DMS 273 (cell line): ENCODE data around the gene CXCL16.

Experiments
- DNase-seq: peaks from one replicate; lab custom pipeline; 2025; ENCODE audit not compliant: unreplicated experiment; lab: John Stamatoyannopoulos, UW

The CXCL16 gene, protein sequence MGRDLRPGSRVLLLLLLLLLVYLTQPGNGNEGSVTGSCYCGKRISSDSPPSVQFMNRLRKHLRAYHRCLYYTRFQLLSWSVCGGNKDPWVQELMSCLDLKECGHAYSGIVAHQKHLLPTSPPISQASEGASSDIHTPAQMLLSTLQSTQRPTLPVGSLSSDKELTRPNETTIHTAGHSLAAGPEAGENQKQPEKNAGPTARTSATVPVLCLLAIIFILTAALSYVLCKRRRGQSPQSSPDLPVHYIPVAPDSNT

DNA sequence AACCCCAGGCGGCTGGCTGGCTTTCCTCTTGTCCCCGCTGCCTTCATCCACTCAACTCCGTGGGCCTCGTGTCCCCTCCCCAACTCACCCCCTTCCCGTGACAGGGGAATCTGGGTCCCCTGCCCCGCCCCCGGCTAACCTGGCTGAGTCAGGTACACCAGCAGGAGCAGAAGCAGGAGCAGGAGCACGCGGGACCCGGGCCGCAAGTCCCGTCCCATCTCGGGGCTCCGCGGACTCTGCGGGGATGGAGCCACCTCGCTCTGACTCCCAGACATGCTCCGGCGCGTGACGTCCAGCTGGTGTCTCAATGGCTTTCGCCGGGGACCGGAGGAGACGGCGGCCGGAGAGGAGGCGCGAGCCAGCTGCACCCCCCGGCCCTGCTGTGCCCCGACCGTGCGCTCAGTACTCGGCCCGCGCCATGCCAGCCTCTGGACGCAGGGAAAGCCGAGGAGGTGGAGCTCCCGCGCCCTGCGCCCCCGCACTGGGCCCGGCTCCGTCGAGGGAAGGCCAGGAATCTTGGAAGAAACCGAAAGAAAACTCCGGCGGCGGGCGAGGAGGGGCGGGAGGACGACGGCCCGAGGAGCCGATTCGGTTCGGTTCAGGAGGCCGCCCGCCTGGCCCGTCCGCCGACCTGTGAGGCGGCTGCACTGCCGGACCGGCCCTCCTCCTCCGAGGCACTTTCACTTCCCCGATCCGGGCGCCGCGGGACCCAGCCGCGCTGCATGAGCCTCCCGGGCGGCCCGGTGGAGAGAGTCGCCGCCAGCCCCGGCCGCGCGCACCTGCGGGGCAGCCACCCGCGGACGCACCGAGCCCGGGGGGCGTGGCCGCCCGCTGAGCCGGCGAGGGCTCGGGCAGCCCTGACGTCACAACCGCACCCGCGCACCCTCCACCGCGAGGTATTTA, at the start of gene CXCL16, which contains the start of gene ZMYND15:
CXCL16 (minus strand) TSS at position 807 of the 903 bp plus-strand sequence; CDS start at position 218, 589 bp downstream.
ZMYND15 (plus strand) TSS at position 712 of the 903 bp plus-strand sequence. CDS start 716 bp downstream, outside the sequence.
- DNase-seq, result peak; percentile 61

DNA sequence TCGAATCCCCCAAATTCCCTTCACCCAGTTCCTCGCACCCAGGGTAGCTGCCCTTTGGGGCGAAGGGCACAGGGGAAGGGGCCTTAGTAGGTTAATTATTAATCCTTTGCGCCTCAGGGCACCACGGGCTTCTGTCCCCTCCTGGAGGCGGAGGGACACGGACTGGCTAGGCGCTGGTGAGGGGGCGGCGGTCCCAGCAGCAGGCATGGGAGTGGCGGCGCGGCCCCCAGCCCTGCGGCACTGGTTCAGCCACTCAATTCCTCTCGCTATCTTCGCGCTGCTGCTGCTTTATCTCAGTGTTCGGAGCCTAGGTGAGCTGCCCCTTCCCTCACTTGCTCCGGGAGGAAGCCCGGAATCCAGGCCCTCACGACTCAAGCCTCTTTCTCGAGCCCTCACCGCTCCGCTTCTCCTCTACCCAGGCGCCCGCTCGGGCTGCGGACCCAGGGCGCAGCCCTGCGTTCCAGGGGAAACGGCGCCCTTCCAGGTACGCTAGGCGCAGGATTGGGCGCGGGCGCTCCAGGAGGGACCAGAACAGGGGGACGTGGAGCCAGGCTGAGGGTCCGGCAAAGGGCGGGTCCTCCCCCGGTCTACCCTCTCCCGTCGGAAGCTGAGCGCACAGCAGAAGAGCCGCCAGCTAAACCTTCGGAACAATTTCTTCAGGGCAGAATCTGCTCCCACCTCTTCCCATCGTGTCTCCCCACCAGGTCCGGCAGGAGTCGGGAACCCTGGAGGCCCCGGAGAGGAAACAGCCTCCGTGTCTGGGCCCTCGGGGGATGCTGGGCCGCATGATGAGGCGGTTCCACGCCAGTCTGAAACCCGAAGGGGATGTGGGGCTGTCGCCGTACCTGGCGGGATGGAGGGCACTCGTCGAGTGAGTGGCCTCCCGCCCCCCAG, 49.3 kb upstream of the CXCL16 start, which contains the start of gene GLTPD2:
GLTPD2 (plus strand) TSS at position 158 of the 894 bp plus-strand sequence; CDS start at position 206, 48 bp downstream.
- no peak for DNase-seq

DNA sequence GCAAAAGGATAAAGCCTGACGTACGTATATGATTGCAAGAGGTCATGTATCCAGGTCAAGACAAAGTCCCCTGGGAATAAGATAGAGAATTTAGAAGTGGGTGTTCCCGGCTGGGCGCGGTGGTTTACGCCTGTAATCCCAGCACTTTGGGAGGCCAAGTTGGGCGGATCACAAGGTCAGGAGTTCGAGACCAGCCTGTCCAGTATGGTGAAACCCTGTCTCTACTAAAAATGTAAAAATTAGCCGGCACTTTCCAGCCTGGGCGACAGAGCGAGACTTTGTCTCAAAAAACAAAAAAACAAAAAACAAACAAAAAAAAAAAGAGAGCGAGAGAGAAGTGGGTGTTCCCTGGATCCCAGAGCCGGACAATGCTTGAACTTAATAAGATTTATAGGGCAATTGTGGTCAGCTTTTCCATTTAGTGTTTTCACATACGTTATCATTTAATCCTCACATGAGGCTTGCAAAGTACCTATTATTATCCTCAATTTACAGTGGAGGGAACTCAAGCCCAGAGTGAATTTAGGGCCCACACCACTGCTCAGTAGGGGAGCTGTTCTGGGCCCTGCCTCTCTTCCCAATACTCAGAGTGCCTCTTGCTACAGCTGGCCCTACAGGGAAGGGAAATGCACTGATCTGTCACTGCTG, 48.6 kb upstream of the CXCL16 start:
- DNase-seq, result no peak

DNA sequence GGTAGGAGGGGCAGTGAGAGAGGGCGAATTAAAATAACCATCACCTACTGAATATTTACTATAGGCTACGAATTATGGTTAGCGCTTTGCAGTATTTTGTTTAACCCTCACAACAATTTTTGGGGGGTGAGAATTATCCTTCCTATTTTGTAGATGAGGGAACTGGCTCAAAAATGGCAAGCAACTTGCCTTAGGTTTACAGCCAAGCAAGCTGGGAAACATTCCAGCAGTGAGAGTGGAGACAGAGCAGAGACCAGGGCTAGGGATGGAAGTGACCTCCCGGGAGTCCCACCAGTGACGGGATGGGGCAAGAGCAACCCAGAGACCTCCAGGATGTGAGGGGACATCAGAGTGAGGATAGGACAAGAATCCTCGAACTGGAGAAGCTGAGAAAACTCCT, 46.8 kb upstream of the CXCL16 start:
- no peak for DNase-seq

DNA sequence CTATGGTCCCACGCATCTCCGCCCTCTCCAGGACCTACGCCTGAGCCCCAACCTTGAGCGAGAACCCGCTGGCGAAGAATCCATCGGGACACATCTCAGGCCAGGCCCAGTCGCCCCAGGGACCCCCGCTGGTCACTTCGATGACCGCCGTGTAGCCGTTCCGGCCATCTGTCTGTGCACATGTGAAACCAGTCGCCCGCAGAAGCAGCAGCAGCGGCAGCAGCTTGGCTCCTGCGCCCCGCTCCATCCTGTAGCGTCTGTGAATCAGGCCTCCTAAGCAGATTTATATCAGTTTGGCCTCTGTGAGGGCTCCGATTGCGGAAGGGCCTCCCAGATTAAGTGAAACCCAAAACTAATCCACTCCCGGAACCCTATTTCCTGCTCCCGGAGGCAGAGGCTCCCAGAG, 46.4 kb upstream of the CXCL16 start, which contains the start of gene VMO1:
VMO1 (minus strand) TSS at position 259 of the 406 bp plus-strand sequence; CDS start at position 247, 12 bp downstream.
- peak; percentile 16 for DNase-seq

DNA sequence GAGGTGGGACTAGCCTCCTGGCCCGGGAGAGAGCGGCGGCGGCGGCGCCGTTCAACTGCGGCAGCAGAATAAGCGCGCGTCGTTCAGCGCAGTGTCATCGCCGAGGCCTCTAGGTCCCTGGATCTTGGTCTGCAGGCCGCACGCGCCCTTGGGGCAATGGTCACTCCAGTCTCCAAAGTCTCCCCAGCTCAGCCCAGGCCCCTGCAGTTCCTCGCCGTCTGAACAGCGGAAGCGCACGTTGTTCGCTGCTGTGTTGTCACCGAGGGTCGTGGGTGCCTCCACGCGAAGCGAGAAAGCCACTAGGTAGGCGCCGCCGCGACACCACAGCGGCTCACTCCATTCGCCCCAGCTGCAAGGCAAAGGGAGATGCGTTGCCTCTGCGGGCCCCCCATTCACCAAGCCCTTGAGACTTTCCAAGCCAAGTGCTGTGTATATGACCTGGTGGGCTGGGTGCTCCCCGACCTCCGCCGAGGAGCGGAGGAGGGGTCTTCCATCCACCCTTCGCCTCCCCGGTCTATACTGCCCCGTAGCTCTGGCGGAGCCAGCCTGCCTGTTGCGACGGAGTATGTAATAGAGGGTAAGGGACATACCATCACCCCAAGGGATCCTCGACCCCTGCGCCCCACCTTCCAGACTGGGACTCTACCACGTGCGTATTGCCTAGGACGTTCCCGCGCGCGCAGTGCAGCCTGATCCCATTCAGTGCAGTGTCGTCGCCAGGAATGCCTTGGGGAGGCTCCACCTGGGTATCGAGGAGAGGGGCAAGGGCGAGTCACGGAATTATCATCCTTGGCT, 45.8 kb upstream of the CXCL16 start:
- no peak for DNase-seq

DNA sequence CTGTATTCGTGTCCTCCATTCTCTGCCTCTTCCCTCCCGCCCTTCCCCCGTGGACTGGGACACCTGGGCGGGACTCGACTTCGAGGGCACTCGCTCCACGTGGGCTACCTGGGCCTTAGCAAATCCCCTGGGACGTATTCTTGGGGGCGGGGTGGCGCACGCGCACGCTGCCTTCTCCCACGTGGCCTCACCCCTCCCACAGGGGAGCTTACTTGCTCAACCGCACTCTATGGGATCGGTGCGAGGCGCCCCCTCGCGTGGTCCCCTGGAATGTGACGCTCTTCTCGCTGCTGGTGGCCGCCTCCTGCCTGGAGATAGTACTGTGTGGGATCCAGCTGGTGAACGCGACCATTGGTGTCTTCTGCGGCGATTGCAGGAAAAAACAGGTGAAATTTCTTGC, 42.9 kb upstream of the CXCL16 start:
- DNase-seq, result no peak

DNA sequence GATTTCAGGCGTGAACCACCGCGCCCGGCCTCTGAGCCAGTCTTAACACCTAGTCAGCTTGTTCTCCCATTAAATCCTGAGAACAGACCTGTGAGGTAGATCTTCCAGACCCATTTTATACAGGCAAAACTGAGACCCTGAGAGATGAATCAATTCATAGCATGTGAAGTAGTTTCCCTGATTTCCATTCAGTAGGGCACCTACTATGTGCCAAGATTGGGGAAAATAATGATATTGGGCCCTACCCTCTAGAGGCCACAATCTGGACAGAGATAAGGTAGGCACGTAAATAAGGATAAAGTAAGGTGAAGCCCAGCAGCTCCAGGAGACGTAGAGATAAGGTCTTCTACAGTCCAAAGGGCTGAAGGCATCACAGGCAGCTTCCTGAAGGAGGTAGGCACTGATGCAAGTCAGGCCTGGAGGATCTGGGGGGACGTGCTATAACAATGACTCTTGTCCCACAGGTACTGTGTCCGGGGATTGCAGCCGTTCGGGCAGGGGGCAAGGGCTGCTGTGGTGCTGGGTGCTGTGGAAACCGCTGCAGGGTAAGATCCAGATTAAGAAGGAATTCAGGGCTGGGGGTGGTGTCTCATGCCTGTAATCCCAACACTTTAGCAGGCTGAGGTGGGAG, 40.7 kb upstream of the CXCL16 start:
- no peak for DNase-seq

DNA sequence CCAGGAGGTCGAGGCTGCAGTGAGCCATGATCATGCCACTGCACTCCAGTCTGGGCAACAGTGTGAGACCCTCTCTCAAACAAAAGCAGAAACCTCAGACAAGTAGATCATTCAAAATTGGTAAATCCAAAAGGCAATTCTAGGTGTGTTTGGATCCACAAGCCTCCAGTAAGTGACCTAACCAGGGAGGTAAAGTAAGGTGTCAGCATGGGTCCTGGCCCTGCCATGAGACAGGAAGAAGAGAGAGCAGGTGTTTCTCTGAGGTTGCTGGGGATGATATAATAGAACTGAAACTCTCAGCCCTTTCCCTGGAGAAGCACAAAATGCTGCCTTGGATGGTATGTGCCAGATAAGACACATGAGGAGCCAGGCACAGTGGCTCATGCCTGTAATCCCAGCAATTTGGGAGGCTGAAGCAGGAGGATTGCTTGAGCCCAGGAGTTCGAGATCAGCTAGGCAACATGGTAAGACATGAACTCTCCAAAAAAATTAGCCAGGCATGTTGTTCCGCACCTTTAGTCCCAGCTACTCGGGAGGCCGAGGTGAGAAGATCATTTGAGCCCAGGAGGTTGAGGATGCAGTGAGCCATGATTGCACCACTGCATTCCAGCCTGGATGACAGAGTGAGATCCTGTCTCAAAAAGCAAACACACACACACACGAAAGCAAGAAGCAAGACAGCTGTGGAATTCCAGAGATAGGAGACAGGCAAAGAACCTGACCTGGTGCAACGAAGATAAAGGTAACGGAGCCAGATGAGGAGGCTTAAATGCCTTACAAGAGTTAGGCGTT, 38.4 kb upstream of the CXCL16 start:
- DNase-seq, result no peak

DNA sequence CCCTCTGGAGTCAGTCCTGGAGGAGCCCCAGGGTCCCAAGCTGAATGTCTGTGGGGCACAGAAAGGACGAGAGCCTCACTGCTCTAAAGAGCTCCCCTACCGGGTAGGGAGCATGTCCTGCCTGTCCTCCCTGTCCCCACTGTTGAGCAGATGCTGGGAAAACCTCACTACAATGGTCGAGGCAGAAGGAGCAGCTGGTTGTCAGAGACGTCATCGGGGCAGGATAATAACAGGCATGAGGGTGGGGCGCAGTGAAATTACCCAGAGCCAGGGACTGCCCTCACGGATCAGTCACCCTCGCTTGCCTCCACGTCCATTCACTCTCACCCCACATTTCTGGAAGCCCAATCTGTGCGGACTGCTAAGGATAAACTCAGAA, 32.5 kb upstream of the CXCL16 start:
- peak; percentile 80 for DNase-seq

DNA sequence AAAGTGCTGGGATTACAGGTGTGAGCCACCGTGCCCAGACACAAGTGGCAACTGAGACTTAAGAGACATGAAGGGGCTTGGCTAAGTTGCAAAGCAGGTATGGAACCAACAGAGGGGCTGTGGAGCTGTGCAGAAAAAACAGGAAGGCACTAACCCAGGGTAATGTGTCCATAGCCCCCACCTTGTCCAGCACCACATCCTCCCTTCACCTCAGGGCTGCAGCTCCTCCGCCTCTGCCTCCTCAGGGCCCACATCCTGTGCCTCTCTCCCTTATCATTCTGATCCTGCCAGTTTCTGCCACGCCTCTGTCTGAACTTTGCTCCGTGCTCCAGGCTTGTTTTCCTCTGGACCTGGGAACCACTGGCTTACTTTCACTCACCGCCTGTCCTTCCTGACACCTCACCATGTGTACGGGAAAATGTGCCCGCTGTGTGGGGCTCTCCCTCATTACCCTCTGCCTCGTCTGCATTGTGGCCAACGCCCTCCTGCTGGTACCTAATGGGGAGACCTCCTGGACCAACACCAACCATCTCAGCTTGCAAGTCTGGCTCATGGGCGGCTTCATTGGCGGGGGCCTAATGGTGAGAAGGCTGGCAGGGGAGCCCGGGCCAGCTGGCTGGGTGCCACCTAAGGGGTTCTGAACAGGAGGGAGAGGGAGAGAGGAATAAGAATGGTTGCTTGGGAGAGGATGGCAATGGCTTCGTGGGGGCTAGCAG, 31.9 kb upstream of the CXCL16 start, which contains the start of gene TM4SF5:
TM4SF5 (plus strand) TSS at position 368 of the 716 bp plus-strand sequence; CDS start at position 405, 37 bp downstream.
- peak; percentile 86 for DNase-seq

DNA sequence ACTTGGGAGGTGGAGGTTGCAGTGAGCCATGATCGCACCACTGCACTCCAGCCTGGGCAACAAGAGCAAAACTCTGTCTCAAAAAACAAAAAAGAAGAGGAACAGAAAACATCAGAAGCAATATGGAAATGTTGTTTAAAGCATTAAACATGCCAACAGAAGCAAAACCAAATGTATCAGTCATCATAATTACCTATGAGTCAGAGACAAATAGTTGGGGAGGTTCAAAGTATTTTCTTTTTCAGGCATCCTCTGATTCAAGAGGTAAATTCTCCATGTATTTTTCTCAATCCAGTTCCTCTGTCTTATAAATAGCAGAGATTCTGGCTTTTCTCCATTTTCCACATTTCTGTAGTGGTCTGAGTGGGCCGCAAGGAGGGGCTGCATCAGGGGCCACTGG, 29.9 kb upstream of the CXCL16 start:
- DNase-seq, result no peak

DNA sequence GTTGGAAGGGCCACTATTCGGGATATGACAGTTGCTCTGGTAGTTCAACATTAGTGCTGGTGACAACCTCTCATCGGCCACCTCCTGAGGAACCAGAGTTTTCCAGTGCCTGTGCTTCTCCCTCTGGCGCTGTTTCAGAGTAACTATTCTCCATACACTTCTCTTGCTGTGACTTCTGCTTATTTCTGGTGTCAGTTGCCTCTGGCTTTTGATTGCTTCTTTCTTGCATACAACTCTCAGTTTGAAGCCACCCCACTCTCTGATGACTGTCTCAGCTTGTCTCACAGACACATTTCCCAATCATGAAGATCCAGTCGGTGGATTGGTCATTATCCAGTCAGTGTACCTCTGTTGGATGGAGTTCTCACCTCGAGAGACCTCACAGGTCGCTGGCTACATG, 28.6 kb upstream of the CXCL16 start:
- DNase-seq, result no peak

DNA sequence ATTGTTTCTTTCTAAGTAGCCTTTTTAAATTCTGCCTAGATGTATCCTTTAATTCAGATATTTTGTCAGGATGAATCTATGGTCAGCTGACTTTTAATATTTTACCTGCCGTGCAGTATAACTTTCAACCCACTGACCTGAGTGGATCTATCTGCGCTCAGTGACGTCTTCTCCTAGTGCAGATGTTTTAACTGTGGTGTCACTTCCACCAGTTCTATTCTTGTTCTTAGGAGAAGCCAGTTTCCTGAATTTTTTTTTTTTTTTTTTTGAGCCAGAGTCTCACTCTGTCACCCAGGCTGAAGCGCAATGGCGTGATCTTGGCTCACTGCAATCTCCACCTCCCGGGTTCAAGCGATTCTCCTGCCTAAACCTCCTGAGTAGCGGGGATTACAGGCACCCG, 27.0 kb upstream of the CXCL16 start:
- DNase-seq, result no peak

DNA sequence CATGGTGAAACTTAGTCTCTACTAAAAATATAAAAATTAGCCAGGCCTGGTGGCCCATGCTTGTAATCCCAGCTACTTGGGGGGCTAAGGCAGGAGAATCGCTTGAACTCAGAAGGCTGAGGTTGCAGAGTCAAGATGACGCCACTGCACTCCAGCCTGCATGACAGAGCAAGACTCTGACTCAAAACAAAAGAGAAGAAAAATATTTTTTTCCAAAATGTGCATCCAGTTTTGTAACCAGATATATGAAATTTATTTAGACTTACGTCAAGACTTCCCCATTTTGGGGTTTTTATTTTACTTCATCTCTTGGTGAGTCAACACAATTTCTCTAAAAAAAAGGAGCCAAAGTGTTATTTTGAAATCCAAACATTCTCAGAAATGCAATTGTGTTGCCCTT, 26.5 kb upstream of the CXCL16 start:
- DNase-seq, result no peak

DNA sequence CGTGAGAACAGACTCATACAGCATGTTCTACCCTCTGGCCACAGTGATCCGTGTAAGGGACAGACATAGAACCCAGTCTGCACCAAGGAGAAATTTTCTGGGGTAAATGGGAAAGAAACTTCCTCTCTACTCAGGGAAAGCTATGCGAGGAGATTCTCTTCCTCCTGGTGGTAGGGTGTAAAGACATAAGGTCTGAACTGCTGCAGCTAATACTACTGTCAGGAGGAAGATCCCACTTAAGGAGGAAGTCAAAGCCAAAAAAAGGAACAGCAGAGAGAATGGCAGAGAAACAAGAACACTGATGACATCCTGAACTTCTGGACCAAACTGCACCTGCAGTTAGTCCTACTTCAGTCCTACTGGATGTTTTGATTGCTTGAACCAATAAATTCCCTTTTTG, 24.9 kb upstream of the CXCL16 start:
- no peak for DNase-seq

DNA sequence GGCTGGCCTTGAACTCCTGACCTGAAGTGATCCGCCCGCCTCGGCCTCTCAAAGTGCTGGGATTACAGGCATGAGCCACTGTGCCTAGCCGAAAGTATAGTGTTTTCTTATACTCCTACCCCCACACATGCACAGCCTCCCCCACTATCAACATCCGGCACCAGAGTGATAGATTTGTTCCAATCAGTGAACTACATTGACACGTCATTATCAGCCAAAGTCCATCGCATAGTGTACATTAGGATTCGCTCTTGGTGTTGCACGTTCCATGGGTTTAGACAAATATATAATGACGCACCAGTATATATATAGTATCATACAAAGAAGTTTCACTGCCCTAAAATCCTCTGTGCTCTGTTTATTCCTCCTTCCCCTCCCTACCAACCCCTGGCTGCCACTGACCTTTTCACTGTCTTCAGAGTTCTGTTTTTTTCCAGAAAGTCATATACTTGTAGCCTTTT, 20.1 kb upstream of the CXCL16 start:
- no peak for DNase-seq
